Skeletal muscle satellite cell (primary cell): ENCODE data around the gene SLC22A12.

ENCODE experiments used
- H3K27me3 ChIP-seq: 2 replicates; pipeline ENCODE4 v1.7.0; 2013; ENCODE audit warnings: low read length; ENCODE audit not compliant: control insufficient read depth, insufficient read depth
- H3K36me3 ChIP-seq: 2 replicates; pipeline ENCODE4 v1.7.0; 2013; ENCODE audit warnings: mild to moderate bottlenecking, control low read depth, low read length; ENCODE audit not compliant: insufficient read depth
- H3K4me1 ChIP-seq: 2 replicates; pipeline ENCODE4 v1.7.0; 2013; ENCODE audit warnings: low read length; ENCODE audit not compliant: control insufficient read depth, insufficient read depth
- H3K4me2 ChIP-seq: 2 replicates; pipeline ENCODE4 v1.7.0; 2013; ENCODE audit warnings: mild to moderate bottlenecking, low read length
- H3K4me3 ChIP-seq: 2 replicates; pipeline ENCODE4 v1.7.0; 2013; ENCODE audit warnings: low read length
- H3K9ac ChIP-seq: 2 replicates; pipeline ENCODE4 v1.7.0; 2013; ENCODE audit warnings: mild to moderate bottlenecking, low read depth, low read length, moderate library complexity
- H3K9me3 ChIP-seq: replicated peaks from 2 replicates; pipeline ENCODE4 v1.7.0; 2013; ENCODE audit warnings: mild to moderate bottlenecking, control low read depth, low read length

SLC22A12 gene

GRCh38 chr11:64610596-64610995, 19.6 kb downstream of the SLC22A12 start:
- Histone ChIP-seq H3K4me2 (no peak overlapping the region), H3K9me3 (no peaks in the 10 kb centered on the region), H3K9ac (no peak overlapping the region), H3K4me1 (peaks cover 2% of the 10 kb centered on the region), H3K4me3 (no peak overlapping the region), H3K36me3 (no peaks in the 10 kb centered on the region), H3K27me3 (peaks cover 9% of the 10 kb centered on the region)

GRCh38 chr11:64611176-64611575, 20.2 kb downstream of the SLC22A12 start:
- no peak overlapping the region for H3K9ac ChIP-seq
- H3K36me3 ChIP-seq: no peaks in the 10 kb centered on the region
- peaks cover 2% of the 10 kb centered on the region for H3K4me1 ChIP-seq
- no peak overlapping the region for H3K4me3 ChIP-seq
- H3K27me3 ChIP-seq: peaks cover 6% of the 10 kb centered on the region
- no peaks in the 10 kb centered on the region for H3K9me3 ChIP-seq
- no peak overlapping the region for H3K4me2 ChIP-seq

GRCh38 chr11:64611869-64612646, 21.0 kb downstream of the SLC22A12 start:
- peaks cover 6% of the 10 kb centered on the region for H3K27me3 ChIP-seq

GRCh38 chr11:64613648-64614047, 22.6 kb downstream of the SLC22A12 start:
- Histone ChIP-seq H3K4me2 (no peak overlapping the region), H3K4me1 (no peaks in the 10 kb centered on the region), H3K27me3 (peaks cover 4% of the 10 kb centered on the region), H3K36me3 (no peaks in the 10 kb centered on the region), H3K9ac (no peak overlapping the region), H3K4me3 (no peak overlapping the region), H3K9me3 (no peaks in the 10 kb centered on the region)

More at GRCh38 chr11:64611869-64612646, 21.0 kb downstream of the SLC22A12 start:
- H3K4me1 ChIP-seq: peaks cover 2% of the 10 kb centered on the region
- H3K9ac ChIP-seq: no peak overlapping the region
- H3K4me3 ChIP-seq: no peak overlapping the region
- H3K4me2 ChIP-seq: no peak overlapping the region
- H3K36me3 ChIP-seq: no peaks in the 10 kb centered on the region
- H3K9me3 ChIP-seq: no peaks in the 10 kb centered on the region

GRCh38 chr11:64614917-64615316, 23.9 kb downstream of the SLC22A12 start:
- H3K4me1 ChIP-seq: no peaks in the 10 kb centered on the region
- no peak overlapping the region for H3K4me2 ChIP-seq
- no peaks in the 10 kb centered on the region for H3K27me3 ChIP-seq
- no peaks in the 10 kb centered on the region for H3K9me3 ChIP-seq
- H3K36me3 ChIP-seq: no peaks in the 10 kb centered on the region
- no peak overlapping the region for H3K4me3 ChIP-seq
- no peak overlapping the region for H3K9ac ChIP-seq

GRCh38 chr11:64616817-64617216, 25.8 kb downstream of the SLC22A12 start:
- H3K36me3 ChIP-seq: peaks cover 3% of the 10 kb centered on the region
- H3K9me3 ChIP-seq: no peaks in the 10 kb centered on the region
- no peak overlapping the region for H3K4me3 ChIP-seq
- no peak overlapping the region for H3K4me2 ChIP-seq
- H3K9ac ChIP-seq: no peak overlapping the region
- no peaks in the 10 kb centered on the region for H3K4me1 ChIP-seq
- H3K27me3 ChIP-seq: no peaks in the 10 kb centered on the region

- H3K4me2 ChIP-seq: no peak overlapping the region
- H3K9ac ChIP-seq: no peak overlapping the region
- no peaks in the 10 kb centered on the region for H3K9me3 ChIP-seq
- no peak overlapping the region for H3K4me3 ChIP-seq
- H3K27me3 ChIP-seq: no peaks in the 10 kb centered on the region
- no peaks in the 10 kb centered on the region for H3K4me1 ChIP-seq
- H3K36me3 ChIP-seq: peaks cover 8% of the 10 kb centered on the region
These were observed 28.2 kb downstream of the SLC22A12 start for GRCh38 chr11:64619196-64619595.

GRCh38 chr11:64619811-64620380, 28.9 kb downstream of the SLC22A12 start:
- Histone ChIP-seq H3K9ac (no peak overlapping the region), H3K27me3 (no peaks in the 10 kb centered on the region)

GRCh38 chr11:64620381-64620971, 29.5 kb downstream of the SLC22A12 start:
- Histone ChIP-seq H3K27me3 (no peaks in the 10 kb centered on the region), H3K9me3 (no peaks in the 10 kb centered on the region)

More at GRCh38 chr11:64619811-64620380, 28.9 kb downstream of the SLC22A12 start:
- Histone ChIP-seq H3K36me3 (peaks cover 8% of the 10 kb centered on the region), H3K9me3 (no peaks in the 10 kb centered on the region), H3K4me1 (no peaks in the 10 kb centered on the region), H3K4me2 (no peak overlapping the region), H3K4me3 (no peak overlapping the region)

GRCh38 chr11:64621283-64622019, 30.4 kb downstream of the SLC22A12 start:
- Histone ChIP-seq H3K27me3 (no peaks in the 10 kb centered on the region), H3K4me2 (no peak overlapping the region), H3K9ac (no peak overlapping the region), H3K36me3 (peaks cover 8% of the 10 kb centered on the region), H3K4me3 (no peak overlapping the region), H3K4me1 (no peaks in the 10 kb centered on the region), H3K9me3 (no peaks in the 10 kb centered on the region)

More at GRCh38 chr11:64620381-64620971, 29.5 kb downstream of the SLC22A12 start:
- Histone ChIP-seq H3K4me1 (no peaks in the 10 kb centered on the region), H3K36me3 (peaks cover 8% of the 10 kb centered on the region), H3K9ac (no peak overlapping the region), H3K4me3 (no peak overlapping the region), H3K4me2 (no peak overlapping the region)

GRCh38 chr11:64622681-64623080, 31.7 kb downstream of the SLC22A12 start:
- Histone ChIP-seq H3K9me3 (no peaks in the 10 kb centered on the region), H3K9ac (no peak overlapping the region), H3K4me2 (no peak overlapping the region), H3K36me3 (peaks cover 8% of the 10 kb centered on the region), H3K4me1 (no peaks in the 10 kb centered on the region), H3K4me3 (no peak overlapping the region), H3K27me3 (no peaks in the 10 kb centered on the region)
